ENCODE data around the gene ZNF433.

ZNF433 gene

GRCh38 chr19:12042893-12043292, 7.4 kb upstream of the ZNF433 start:
- no peak for DNase-seq
- no peaks in the 10 kb centered on the region for H3K27me3 ChIP-seq (replicated peaks)
- in situ Hi-C loops (cut with HindIII; ENCODE audit: low pct_ligation_motif_present, low sequenced_read_pairs) = no loop called here
- H3K27ac ChIP-seq = no peak overlapping the region
- no peaks in the 10 kb centered on the region for H3K36me3 ChIP-seq (replicated peaks)
- no peak overlapping the region for H3K4me3 ChIP-seq (ENCODE audit: low read depth, low read length)
- TF ChIP-seq, protein P1, sequence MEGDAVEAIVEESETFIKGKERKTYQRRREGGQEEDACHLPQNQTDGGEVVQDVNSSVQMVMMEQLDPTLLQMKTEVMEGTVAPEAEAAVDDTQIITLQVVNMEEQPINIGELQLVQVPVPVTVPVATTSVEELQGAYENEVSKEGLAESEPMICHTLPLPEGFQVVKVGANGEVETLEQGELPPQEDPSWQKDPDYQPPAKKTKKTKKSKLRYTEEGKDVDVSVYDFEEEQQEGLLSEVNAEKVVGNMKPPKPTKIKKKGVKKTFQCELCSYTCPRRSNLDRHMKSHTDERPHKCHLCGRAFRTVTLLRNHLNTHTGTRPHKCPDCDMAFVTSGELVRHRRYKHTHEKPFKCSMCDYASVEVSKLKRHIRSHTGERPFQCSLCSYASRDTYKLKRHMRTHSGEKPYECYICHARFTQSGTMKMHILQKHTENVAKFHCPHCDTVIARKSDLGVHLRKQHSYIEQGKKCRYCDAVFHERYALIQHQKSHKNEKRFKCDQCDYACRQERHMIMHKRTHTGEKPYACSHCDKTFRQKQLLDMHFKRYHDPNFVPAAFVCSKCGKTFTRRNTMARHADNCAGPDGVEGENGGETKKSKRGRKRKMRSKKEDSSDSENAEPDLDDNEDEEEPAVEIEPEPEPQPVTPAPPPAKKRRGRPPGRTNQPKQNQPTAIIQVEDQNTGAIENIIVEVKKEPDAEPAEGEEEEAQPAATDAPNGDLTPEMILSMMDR (IDR thresholded peaks at IDR 0.05; ENCODE audit: low read depth, low read length, missing control alignments) = no peak

DNA sequence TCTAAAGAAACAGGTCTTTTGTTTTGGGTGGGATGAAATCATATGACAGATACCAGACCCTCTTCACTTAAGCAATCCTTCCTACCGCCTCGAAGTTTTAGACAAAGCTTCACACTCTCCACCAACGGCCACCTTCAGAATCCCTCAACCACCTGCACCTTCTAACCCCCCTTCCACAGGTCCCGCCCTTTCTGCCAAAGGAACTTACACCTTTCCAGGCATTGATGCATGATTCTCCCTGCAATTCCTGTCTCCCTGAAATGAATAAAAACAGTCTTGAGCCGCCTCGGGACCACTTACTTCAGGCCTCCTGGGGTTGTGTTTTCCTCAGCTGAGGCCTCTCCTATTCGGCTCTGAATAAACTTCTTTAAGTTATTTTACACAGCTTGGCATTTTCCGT, 859 bp downstream of the ZNF433 start:
- DNase-seq = no peak
- H3K27me3 ChIP-seq (replicated peaks) = no peaks in the 10 kb centered on the region
- no peaks in the 10 kb centered on the region for H3K36me3 ChIP-seq (replicated peaks)
- peak overlapping the region; percentile 80 for H3K4me3 ChIP-seq (ENCODE audit: low read depth, low read length)
- in situ Hi-C loops (cut with HindIII; ENCODE audit: low pct_ligation_motif_present, low sequenced_read_pairs) = no loop called here
- TF ChIP-seq, protein P1 (IDR thresholded peaks at IDR 0.05; ENCODE audit: low read depth, low read length, missing control alignments) = no peak
- H3K27ac ChIP-seq = no peak overlapping the region

- in situ Hi-C loops (cut with HindIII; ENCODE audit: low pct_ligation_motif_present, low sequenced_read_pairs) = no loop called here
- TF ChIP-seq, protein P1 (IDR thresholded peaks at IDR 0.05; ENCODE audit: low read depth, low read length, missing control alignments) = no peak
- no peaks in the 10 kb centered on the region for H3K27me3 ChIP-seq (replicated peaks)
- H3K27ac ChIP-seq = no peak overlapping the region
- H3K4me3 ChIP-seq (ENCODE audit: low read depth, low read length) = no peak overlapping the region
- no peaks in the 10 kb centered on the region for H3K36me3 ChIP-seq (replicated peaks)
- DNase-seq = no peak
Observed at GRCh38 chr19:12034198-12034597, 1.3 kb downstream of the ZNF433 start.

- H3K36me3 ChIP-seq (replicated peaks) = peaks cover 33% of the 10 kb centered on the region
- no peak overlapping the region for H3K4me3 ChIP-seq (ENCODE audit: low read depth, low read length)
- TF ChIP-seq, protein P1 (IDR thresholded peaks at IDR 0.05; ENCODE audit: low read depth, low read length, missing control alignments) = no peak
- in situ Hi-C loops (cut with HindIII; ENCODE audit: low pct_ligation_motif_present, low sequenced_read_pairs) = no loop called here
- H3K27me3 ChIP-seq (replicated peaks) = no peaks in the 10 kb centered on the region
- DNase-seq = no peak
- no peak overlapping the region for H3K27ac ChIP-seq
Observed at GRCh38 chr19:12015753-12016116, 19.7 kb downstream of the ZNF433 start.

GRCh38 chr19:12015015-12015752, 20.3 kb downstream of the ZNF433 start:
- no peak overlapping the region for H3K27ac ChIP-seq
- in situ Hi-C loops (cut with HindIII; ENCODE audit: low pct_ligation_motif_present, low sequenced_read_pairs) = no loop called here
- H3K4me3 ChIP-seq (ENCODE audit: low read depth, low read length) = no peak overlapping the region
- DNase-seq = no peak
- TF ChIP-seq, protein P1 (IDR thresholded peaks at IDR 0.05; ENCODE audit: low read depth, low read length, missing control alignments) = no peak
- peaks cover 33% of the 10 kb centered on the region for H3K36me3 ChIP-seq (replicated peaks)
- no peaks in the 10 kb centered on the region for H3K27me3 ChIP-seq (replicated peaks)

Measured in brain microvascular endothelial cell (primary cell).